Body of pancreas (tissue), 4 donors: Measurements from ENCODE around the gene KCTD5.

Experiments
- POLR2A ChIP-seq, 3 donors: fragments of 450-650 bp; IDR thresholded peaks; one replicate each; pipeline ENCODE4 v1.6.1; 2016; ENCODE audit warnings: antibody characterized with exemption in 3 of 3, mild to moderate bottlenecking in 2 of 3
- TF ChIP-seq, protein P1 (sequence below), 7 experiments: fragments of 450-650 bp in 4 of 7; fragments of 200-600 bp in 3 of 7; sonication (generic) in 3 of 7; IDR thresholded peaks; one replicate each; pipeline ENCODE4 v1.5.1; 2016 to 2019; ENCODE audit warnings: antibody characterized with exemption in 7 of 7

DNA sequence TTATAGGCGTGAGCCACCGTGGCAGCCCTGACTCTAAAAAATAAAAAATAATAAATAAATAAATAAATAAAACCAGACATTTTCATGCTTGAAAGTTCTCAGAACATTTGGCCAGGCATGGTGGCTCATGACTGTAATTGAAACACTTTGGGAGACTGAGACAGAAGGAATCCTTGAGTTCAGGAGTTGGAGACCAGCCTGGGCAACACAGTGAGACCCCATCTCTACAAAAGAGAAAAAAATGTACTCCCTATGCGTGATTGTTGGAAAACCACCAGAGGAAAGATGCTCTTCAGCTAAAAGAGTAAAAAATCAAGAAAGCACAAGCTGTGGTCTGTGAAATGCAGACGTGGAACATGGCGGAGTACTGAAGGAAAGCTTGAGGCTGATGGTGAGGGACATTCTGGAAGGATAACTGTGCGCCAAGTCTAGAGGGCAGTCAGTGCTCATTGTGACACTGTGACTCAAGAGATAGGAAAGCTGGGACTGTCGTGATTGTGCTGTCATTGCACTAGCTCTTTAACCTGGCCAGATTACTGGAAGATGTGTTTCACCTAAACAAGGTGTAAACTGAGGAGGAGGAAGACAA, 41.9 kb downstream of the KCTD5 start:
- TF ChIP-seq, protein P1, sequence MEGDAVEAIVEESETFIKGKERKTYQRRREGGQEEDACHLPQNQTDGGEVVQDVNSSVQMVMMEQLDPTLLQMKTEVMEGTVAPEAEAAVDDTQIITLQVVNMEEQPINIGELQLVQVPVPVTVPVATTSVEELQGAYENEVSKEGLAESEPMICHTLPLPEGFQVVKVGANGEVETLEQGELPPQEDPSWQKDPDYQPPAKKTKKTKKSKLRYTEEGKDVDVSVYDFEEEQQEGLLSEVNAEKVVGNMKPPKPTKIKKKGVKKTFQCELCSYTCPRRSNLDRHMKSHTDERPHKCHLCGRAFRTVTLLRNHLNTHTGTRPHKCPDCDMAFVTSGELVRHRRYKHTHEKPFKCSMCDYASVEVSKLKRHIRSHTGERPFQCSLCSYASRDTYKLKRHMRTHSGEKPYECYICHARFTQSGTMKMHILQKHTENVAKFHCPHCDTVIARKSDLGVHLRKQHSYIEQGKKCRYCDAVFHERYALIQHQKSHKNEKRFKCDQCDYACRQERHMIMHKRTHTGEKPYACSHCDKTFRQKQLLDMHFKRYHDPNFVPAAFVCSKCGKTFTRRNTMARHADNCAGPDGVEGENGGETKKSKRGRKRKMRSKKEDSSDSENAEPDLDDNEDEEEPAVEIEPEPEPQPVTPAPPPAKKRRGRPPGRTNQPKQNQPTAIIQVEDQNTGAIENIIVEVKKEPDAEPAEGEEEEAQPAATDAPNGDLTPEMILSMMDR (IDR thresholded peaks at IDR 0.05) = no peak
- no peak for TF ChIP-seq POLR2A (IDR thresholded peaks at IDR 0.05)
